IMR-90 (cell line): Measurements from ENCODE around the gene ADCK1. TPM values are rescaled to one million over a fixed set of nuclear protein-coding genes. Genes with fewer than 3 reads are reported as not detected.

Experiments
- ATAC-seq: fragments of 200-7000 bp; cut with Tn5 transposase; 2 replicates; pipeline ENCODE4 v1.9.1; 2020; ENCODE audit warnings: low read depth, mild to moderate bottlenecking, moderate library complexity
- BruUV-seq: library from RNA; stranded (reverse); fragments of 400-500 nt; replicated peaks from 2 replicates; lab custom pipeline; 2021; lab: Mats Ljungman, UMichigan
- CTCF ChIA-PET: fragments of 300-600 bp; formaldehyde crosslinking; extraction: SDS; loops from one replicate; lab custom pipeline; 2021; ENCODE audit warnings: antibody characterized with exemption; lab: Yijun Ruan, JAX
- POLR2A ChIA-PET: fragments of 300-600 bp; sonication (Branson Sonifier 250); formaldehyde crosslinking; loops from one replicate; lab custom pipeline; 2022; ENCODE audit warnings: antibody characterized with exemption; ENCODE audit not compliant: unreplicated experiment; lab: Charles Lee
- DNase-seq: peaks from one replicate; pipeline ENCODE4 v3.0.0; 2013
- H2AFZ ChIP-seq: replicated peaks from 2 replicates; pipeline ENCODE3; 2013; ENCODE audit warnings: low read length, mild to moderate bottlenecking; ENCODE audit not compliant: poor library complexity
- H2AK5ac ChIP-seq: 2 replicates; pipeline ENCODE4 v1.6.1; 2013; ENCODE audit warnings: low read depth, low read length, inconsistent platforms
- H2AK9ac ChIP-seq: replicated peaks from 2 replicates; pipeline ENCODE3; 2013; ENCODE audit warnings: mild to moderate bottlenecking, low read depth, low read length, moderate library complexity; ENCODE audit not compliant: poor library complexity
- H2BK120ac ChIP-seq: 2 replicates; pipeline ENCODE4 v1.6.1; 2013; ENCODE audit warnings: low read depth, low read length, inconsistent platforms
- H2BK15ac ChIP-seq: 3 replicates; pipeline ENCODE4 v1.6.1; 2013; ENCODE audit warnings: low read depth, low read length, inconsistent platforms
- H2BK20ac ChIP-seq: 2 replicates; pipeline ENCODE4 v1.6.1; 2013; ENCODE audit warnings: low read depth, mild to moderate bottlenecking, inconsistent platforms, low read length, moderate library complexity
- H2BK5ac ChIP-seq: 2 replicates; pipeline ENCODE4 v1.6.1; 2013; ENCODE audit warnings: mild to moderate bottlenecking, low read depth, low read length, inconsistent platforms; ENCODE audit not compliant: poor library complexity, severe bottlenecking
- H3K14ac ChIP-seq: replicated peaks from 2 replicates; pipeline ENCODE4 v1.6.1; 2013; ENCODE audit warnings: low read depth, low read length, inconsistent platforms
- H3K18ac ChIP-seq: 2 replicates; pipeline ENCODE4 v1.6.1; 2013; ENCODE audit warnings: low read depth, low read length, control low read depth
- H3K23ac ChIP-seq: 2 replicates; pipeline ENCODE4 v1.6.1; 2013; ENCODE audit warnings: low read depth, low read length, inconsistent platforms
- H3K27ac ChIP-seq: 2 replicates; pipeline ENCODE4 v1.5.1; 2013; ENCODE audit warnings: mild to moderate bottlenecking, control low read depth, low read length; ENCODE audit not compliant: insufficient read depth
- H3K27me3 ChIP-seq: 2 replicates; pipeline ENCODE4 v1.6.1; 2013; ENCODE audit warnings: low read length; ENCODE audit not compliant: control insufficient read depth, insufficient read depth
- H3K36me3 ChIP-seq: 2 replicates; pipeline ENCODE4 v1.6.1; 2013; ENCODE audit warnings: low read length, mixed read lengths; ENCODE audit not compliant: control insufficient read depth, insufficient read depth
- H3K4ac ChIP-seq: 2 replicates; pipeline ENCODE4 v1.6.1; 2013; ENCODE audit warnings: low read depth, low read length, inconsistent platforms
- H3K4me1 ChIP-seq: 2 replicates; pipeline ENCODE4 v1.6.1; 2013; ENCODE audit warnings: low read length, mixed read lengths; ENCODE audit not compliant: control insufficient read depth, insufficient read depth
- H3K4me2 ChIP-seq: 2 replicates; pipeline ENCODE4 v1.6.1; 2013; ENCODE audit warnings: low read depth, mild to moderate bottlenecking, control low read depth, low read length, moderate library complexity
- H3K4me3 ChIP-seq: 2 replicates; pipeline ENCODE4 v1.5.1; 2013; ENCODE audit warnings: low read depth, mild to moderate bottlenecking, control low read depth, low read length, moderate library complexity; ENCODE audit not compliant: insufficient read depth
- H3K56ac ChIP-seq: 2 replicates; pipeline ENCODE4 v1.6.1; 2013; ENCODE audit warnings: low read length, inconsistent platforms; ENCODE audit not compliant: insufficient read depth; ENCODE audit errors: extremely low read depth
- H3K79me1 ChIP-seq, 2 experiments: 2 replicates each; pipeline ENCODE4 v1.6.1; 2013; ENCODE audit warnings: low read length in 2 of 2, inconsistent platforms in 1 of 2, low read depth in 1 of 2
- H3K9ac ChIP-seq: 2 replicates; pipeline ENCODE4 v1.6.1; 2013; ENCODE audit warnings: low read depth, low read length, control low read depth
- H3K9me1 ChIP-seq: 2 replicates; pipeline ENCODE4 v1.6.1; 2013; ENCODE audit warnings: low read length, inconsistent platforms; ENCODE audit not compliant: insufficient read depth
- H3K9me3 ChIP-seq: 2 replicates; pipeline ENCODE4 v1.6.1; 2013; ENCODE audit warnings: low read length; ENCODE audit not compliant: control insufficient read depth, insufficient read depth
- H4K20me1 ChIP-seq: 2 replicates; pipeline ENCODE4 v1.6.1; 2013; ENCODE audit warnings: low read length, inconsistent platforms; ENCODE audit not compliant: insufficient read depth
- H4K5ac ChIP-seq: 2 replicates; pipeline ENCODE4 v1.6.1; 2013; ENCODE audit warnings: mild to moderate bottlenecking, low read depth, low read length, control low read depth
- H4K8ac ChIP-seq, 2 experiments: 2 replicates each; pipeline ENCODE4 v1.6.1; 2013; ENCODE audit warnings: low read depth in 2 of 2, low read length in 2 of 2, control low read depth in 1 of 2, inconsistent platforms in 1 of 2
- H4K91ac ChIP-seq: 2 replicates; pipeline ENCODE4 v1.6.1; 2013; ENCODE audit warnings: low read depth, low read length, inconsistent platforms; ENCODE audit not compliant: insufficient read depth
- CHD1 ChIP-seq: IDR thresholded peaks from 2 replicates; pipeline ENCODE4 v1.6.1; 2012; ENCODE audit warnings: low read depth, low read length, improper control_type of control experiment
- USF2 ChIP-seq: fragments of 150-350 bp; IDR thresholded peaks from 2 replicates; pipeline ENCODE4 v1.6.1; 2017; ENCODE audit warnings: mild to moderate bottlenecking, antibody characterized with exemption, low read length, low read depth
- WGBS, 2 experiments: methylation state at CpG; one replicate each; pipeline versions ENCODE4 v1.1.5 to v1.1.7; 2013; ENCODE audit warnings: missing lambda C conversion rate in 2 of 2; ENCODE audit not compliant: insufficient read length in 1 of 2; ENCODE audit errors: extremely low coverage in 2 of 2; 5-methylcytosine and 5-hydroxymethylcytosine counted together
- dilution Hi-C: fragments of 300-500 bp; cut with HindIII; formaldehyde crosslinking; loops from one replicate; pipeline ENCODE4 v1.14.3; 2018; ENCODE audit warnings: low sequenced_read_pairs; ENCODE audit not compliant: unreplicated experiment
- in situ Hi-C: fragments of 300-500 bp; cut with MboI; formaldehyde crosslinking; loops from 3 replicates; pipeline ENCODE4 v1.14.3; 2019; ENCODE audit warnings: low sequenced_read_pairs, inconsistent platforms, mixed read lengths
- intact Hi-C: fragments of 100-400 bp; cut with micrococcal nuclease; formaldehyde crosslinking; loops from 2 replicates; pipeline ENCODE4 v1.10.0; 2022
- polyA plus RNA-seq, 3 experiments: library from polyadenylated mRNA; depleted of rRNA; stranded (reverse); fragments of >200 nt; gene quantifications; 2 replicates each; pipeline ENCODE4 v1.2.3, GENCODE V29; 2012; ENCODE audit warnings: low replicate concordance in 1 of 3
- total RNA-seq: library from RNA; depleted of rRNA; stranded (reverse); fragments of >200 nt; gene quantifications from 2 replicates; pipeline ENCODE4 v1.2.3, GENCODE V29; 2012

Gene ADCK1
- total and polyA plus RNA-seq, 2 of the 4 experiments (the other 2 are of a cell fraction): 1.6 to 4.6 TPM

GRCh38 chr14:77805706-77806105 lies 5.8 kb downstream of the ADCK1 start:
- Histone ChIP-seq H3K4ac (no peak overlapping the region), H3K18ac (no peak overlapping the region), H2BK120ac (no peak overlapping the region), H2BK20ac (no peak overlapping the region), H2BK15ac (no peak overlapping the region), H4K91ac (no peak overlapping the region), H3K9ac (no peak overlapping the region), H2AFZ (no peak overlapping the region), H3K56ac (no peak overlapping the region), H3K4me1 (no peaks in the 10 kb centered on the region), H3K9me1 (no peaks in the 10 kb centered on the region), H3K36me3 (no peaks in the 10 kb centered on the region), H3K14ac (no peak overlapping the region), H3K79me1 (no peaks in the 10 kb centered on the region; a peak in 1 of 4 replicates), H4K8ac (no peak overlapping the region), H3K23ac (no peak overlapping the region), H3K27ac (no peak overlapping the region), H3K4me2 (no peak overlapping the region), H3K9me3 (no peaks in the 10 kb centered on the region), H2BK5ac (no peak overlapping the region), H3K4me3 (no peak overlapping the region), H4K5ac (no peak overlapping the region), H2AK5ac (no peak overlapping the region), H3K27me3 (no peaks in the 10 kb centered on the region), H4K20me1 (no peaks in the 10 kb centered on the region), H2AK9ac (no peak overlapping the region)
- TF ChIP-seq CHD1 (no peak), USF2 (peak; percentile 9; the same call in 1 of the 2 replicates)
- dilution Hi-C loops: no loop called here
- no peak for ATAC-seq
- no TSS peak for BruUV-seq
- in situ Hi-C loops: no loop called here
- ChIA-PET CTCF (no interaction called here), POLR2A (no interaction called here)
- intact Hi-C loops: no loop called here
- no peak for DNase-seq
- no CpG with 5 or more reads among the region's 6 CpGs for WGBS, 2 experiments
